GM21447 (cell line): ENCODE data around the gene ACOT7.

Experiments used
- ATAC-seq: cut with Tn5 transposase; IDR thresholded peaks from one replicate; pipeline ENCODE4 v1.9.1; 2021; ENCODE audit not compliant: unreplicated experiment

Gene ACOT7

DNA sequence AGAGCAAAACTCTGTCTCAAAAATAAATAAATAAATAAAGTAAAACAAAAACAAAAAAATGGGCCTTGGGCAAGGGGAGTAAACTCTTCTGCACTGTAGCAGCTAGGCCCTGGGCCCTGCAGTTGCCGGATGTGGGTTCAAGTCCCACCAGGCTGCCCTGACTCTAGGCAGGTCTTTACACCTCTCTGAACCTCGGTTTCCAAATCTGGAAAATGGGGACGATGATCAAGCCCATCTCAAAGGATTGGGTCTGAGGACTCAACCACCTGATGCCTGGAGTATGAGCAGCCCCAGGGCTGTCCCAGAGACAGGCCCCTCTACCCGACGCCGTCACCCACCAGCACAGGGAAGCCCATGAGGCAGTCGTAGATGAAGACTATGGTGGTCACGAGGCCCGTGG lies 140.2 kb downstream of the ACOT7 start:
- no peak for ATAC-seq

DNA sequence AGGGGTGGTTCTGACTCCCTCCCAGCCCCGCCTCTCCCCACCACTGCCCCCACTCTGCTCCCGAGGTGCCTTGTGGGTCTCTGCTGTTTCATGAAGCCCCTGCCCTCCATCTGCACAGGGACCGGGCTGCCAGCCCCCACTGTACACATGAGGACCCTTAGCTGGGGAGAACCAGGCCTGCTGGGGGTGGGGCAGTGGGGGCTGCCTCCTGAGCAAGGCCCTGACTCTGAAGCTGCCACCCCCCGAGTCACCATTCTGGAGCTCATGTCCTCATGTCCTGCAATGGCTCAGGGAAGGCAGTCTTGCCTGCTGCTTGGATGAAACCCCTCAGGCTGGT lies 141.2 kb downstream of the ACOT7 start:
- no peak for ATAC-seq

DNA sequence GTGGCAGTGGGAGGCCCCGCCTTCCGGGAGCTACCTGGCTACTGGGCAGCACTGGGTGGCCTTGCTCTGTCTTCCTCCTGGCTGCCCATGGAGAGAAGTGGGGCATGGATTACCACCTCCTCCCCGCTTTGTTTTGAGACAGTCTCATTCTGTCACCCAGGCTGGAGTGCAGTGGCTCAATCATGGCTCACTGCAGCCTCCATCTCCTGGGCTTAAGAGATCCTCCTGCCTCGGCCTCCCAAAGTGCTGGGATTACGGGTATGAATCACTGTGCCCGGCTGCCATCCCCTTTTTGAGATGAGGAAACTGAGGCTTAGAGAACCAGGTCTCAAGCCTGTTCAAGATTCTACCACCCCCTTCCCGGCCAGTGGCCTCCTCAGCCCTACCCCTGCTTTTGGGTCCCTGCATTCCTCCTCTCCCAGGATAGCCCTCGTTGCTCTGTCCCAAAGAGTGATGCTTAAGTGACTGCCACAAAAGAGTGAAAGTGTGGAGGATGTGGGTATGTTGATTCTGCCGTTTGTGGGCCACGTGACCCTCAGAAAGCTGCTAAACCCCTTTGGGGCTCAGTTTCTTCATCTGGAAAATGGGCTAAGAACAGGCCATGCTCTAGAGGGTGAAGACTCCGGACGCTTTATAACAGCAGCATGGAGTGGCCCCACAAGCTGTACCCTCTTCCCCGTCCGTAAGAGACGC lies 141.7 kb downstream of the ACOT7 start:
- no peak for ATAC-seq

DNA sequence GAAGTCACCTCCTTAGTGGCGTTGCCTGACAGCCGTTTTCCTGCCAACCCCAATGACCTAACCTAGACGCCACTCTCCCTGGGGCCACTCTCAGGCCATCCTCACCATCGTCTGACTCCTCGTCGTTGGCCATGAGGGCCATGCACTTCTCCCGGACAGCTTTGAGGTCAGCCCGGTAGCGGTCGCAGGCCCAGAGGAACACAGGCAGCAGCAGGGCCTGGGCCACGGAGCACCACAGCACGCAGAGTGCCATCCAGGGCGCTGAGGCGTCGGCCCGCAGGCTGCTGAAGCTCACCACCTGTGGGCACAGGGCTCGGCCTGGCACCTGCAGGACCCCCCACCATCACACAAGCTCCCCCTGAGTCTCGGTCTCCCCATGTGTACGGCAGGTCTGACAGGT lies 142.3 kb downstream of the ACOT7 start:
- ATAC-seq, result no peak

DNA sequence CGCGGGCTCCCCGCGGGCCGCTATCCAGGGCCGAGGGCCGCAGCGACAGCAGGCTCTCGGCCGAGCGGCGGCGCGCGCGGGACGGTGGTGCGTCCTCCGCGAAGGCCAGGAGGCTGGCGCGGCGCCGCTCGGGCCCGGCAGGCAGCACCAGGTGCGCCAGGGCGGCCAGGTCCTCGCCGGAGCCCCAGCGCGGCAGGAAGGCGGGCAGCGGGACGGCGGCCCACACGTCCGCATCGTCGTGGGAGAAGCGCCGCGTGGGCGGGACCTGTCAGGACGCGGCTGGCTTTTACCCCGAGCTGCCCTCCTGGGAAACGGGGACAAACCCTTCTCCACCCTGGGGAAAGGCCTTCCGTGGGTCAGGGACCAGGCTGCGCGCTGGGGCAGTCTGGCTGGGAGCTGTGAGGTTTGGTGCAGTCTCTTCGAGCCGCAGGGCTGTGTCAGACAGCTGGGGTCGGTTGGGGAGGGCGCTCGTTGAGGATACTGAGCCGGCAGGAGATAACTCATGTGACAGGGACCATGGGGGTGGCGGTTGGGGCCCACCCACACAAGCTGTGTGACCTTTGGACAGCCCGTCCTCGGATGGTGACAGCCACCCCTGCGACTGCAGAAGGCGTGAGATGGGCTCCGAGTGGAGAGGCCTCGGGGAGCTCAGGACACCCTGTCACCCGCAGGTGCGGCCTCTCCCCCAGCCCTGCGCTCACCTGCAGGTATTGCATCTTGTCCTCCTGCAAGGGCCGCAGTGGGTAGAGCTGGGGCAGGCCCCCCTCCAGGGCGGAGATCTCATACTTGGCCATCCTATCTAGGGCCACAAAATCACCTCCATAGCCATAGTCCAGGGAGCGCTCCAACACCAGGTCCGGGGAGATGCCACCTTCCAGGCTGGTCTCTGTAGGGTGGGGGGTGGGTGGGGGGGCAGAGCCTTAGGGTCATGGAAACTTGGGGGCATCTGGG lies 143.6 kb downstream of the ACOT7 start:
- no peak for ATAC-seq

DNA sequence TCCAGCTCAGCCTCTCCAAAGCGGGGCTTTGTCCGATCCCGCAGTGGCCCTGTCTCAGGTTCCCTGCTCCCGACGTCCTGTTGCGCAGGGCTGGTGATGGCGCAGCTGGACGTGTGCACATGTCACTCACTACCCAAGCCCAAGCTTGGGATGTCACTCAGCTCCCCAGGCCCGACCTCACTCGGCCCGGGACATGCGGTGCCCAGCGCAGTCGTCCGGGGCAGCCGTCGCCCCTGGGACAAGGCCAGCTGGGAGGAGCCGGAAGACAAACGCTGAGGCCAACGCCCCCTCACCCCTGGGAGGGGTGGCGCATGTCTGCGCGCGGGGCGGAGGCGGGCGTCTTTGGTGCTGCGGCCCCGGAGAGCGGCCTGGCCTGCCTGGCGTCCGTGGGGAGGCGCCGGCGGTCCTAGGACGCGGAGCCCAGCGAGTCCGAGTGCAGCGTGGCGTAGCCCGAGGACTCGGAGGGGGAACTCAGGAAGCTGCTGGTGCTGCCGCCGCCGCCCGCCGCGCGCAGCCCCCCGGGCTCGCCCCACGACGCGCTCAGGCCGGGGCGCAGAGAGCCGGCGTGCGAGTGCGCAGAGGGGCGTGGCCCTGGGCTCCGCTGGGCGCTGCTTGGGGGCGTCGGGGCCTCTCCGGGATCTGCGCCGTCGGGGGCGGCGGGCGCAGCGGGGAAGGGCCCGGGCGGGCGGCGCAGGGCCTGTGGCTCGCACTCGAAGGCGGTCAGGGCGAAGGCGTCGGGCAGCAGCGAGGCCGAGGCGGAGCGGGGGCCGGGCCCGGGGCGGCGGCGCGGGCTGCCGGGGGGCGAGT lies 144.4 kb downstream of the ACOT7 start:
- ATAC-seq, result no peak

DNA sequence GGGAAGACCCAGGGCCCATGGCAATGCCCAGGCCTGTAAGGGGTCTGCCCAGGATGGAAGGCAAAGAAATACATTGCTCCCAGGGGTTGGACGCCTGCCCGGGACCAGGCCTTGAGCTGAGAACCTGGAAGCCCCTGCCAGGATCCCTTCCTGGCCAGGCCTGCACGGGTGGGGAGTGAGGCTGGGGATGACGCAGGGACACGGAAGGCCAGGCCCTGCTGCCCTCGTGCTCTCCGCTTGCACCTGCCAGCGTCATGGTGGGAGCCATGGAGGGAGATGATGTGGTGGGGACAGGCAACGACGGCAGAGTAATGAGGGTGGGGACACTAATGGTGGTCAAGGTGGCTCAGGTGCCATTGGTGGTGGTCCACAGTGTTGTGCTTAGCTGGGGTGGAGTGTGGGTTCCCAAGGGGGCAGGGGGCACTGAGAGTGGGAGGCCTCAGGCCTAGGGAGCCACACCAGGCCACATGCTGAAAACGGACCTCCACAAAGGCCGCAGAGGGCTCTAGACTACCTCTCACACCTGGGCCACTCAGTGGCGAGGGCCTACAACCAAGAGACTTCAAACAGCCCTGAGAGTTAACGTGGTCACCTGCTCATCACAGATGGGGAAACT lies 145.3 kb downstream of the ACOT7 start:
- ATAC-seq, result no peak

DNA sequence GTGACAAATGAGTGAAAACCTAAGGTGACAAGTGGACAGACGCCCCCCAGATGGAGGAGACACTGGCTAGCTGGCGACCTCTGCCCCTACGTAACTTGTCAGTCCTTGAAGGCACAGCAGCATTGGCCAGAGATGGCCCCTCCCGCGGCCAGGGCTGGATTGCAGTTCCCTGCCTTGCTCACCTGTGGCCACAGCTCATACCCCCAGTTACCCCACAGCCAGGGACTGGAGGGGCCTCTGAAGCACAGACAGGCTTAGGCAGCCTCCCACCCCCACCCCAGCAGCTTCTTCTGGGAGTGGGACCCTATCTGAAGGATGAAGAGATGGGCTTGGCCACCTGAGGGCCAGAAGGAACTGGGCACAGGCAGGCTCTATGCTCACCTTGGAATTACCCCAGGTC lies 145.9 kb downstream of the ACOT7 start:
- ATAC-seq, result no peak

DNA sequence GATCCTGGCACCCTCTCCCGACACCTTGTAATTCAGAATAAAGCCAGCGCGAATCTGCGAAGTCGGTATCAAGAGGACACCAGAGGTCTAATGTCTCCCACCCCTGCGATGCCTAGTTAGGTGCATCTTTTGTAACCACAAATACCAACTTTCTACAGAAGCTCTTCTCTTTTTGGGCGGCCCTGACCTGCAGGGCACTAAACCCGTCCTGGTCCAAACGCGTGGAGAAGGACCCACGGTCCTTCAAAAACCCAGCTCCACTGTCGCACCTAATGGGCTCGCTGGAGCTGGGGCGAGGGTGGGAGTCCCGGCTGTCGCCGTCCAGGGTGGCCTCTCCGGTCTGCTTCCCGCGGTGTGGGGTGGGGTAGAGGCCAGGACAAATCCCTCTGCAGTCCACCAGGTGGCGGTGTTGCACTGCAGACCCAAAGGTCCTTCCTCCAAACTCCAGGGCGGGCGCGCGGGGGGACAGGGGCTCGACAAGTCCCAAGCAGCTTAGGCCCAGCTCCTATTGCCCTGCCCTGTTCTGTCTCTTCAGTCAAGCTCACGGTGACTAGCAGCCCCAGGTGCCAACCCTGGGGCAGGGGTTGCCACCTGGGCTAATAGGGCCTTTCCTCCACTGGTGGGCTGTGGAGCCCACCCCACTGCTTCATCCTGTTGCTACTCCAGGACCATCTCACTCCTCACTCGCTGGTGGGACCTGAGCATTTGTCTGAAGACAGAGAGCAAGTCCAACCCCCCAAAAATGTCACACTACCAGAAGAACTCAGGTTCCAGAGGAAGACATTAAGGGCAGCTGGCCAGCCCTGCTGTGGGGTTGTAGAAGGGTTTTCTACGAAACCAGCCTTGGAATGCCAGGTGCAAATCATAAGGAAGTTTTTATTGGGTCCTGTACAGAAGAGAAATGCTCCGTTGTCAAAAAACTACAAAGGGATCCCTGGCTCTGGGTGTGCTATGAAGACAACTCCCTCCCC lies 146.8 kb downstream of the ACOT7 start:
- ATAC-seq, result no peak

DNA sequence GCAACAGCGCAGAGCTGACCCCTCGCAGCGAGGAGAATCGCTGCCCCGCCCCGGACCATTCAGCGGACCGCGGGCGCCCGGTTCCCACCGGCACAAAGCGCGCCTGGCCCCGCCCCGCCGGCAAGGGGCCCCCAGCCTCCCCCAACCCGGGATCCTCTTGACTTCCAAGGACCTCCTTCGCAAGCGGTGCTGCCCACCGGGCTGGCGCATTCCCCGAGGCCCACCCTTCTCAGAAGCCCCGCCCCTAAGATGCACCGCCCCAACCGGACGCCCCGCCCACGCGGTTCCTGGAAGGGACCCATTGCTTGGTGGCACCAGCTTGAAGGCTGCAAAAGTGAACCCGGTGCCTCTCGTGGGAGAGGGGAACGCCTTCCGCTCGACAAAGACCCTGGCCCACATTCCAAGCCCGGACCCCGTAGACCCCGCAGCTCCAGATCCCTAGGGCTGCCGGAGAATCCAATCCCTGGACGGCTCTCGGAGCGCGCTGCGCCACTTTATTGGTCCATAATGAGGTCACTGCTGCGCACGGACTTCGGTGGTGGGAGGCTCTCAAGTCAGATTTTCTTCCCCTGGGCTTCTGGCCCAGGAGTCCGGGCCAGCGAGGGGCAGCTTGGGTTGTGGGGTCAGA lies 147.6 kb downstream of the ACOT7 start:
- ATAC-seq, result no peak

DNA sequence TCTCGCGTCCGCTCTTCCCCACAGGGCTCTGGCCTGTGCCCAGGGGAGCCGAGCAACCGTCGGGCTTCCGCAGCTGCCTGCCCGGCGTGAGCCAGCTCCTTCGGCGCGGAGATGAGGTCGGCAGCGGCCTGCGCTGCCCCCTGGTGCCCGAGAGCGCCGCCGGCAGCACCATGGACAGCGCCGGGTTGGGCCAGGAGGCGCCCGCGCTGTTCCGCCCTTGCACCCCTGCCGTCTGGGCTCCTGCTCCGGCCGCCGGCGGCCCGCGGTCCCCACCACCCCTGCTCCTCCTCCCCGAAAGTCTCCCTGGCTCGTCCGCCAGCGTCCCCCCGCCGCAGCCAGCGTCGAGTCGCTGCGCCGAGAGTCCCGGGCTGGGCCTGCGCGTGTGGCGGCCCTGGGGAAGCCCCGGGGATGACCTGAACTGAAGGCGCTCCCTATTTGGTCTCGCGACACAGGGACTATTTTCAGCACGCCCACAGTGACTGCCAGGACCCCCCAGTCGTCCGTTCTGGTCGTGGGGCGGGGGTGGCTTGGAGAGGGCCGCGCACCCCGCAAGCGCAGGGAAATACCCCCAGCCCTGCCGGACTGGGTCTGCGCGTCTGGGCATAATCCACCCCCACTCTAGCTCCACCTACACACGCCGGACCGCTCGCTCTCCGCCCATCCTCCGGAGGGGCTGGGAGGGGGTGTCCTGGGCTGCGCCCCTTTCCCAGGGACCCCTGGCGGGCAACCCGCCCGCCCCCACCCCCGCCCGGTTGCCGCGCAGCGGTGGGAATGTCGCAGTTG lies 148.3 kb downstream of the ACOT7 start:
- no peak for ATAC-seq

DNA sequence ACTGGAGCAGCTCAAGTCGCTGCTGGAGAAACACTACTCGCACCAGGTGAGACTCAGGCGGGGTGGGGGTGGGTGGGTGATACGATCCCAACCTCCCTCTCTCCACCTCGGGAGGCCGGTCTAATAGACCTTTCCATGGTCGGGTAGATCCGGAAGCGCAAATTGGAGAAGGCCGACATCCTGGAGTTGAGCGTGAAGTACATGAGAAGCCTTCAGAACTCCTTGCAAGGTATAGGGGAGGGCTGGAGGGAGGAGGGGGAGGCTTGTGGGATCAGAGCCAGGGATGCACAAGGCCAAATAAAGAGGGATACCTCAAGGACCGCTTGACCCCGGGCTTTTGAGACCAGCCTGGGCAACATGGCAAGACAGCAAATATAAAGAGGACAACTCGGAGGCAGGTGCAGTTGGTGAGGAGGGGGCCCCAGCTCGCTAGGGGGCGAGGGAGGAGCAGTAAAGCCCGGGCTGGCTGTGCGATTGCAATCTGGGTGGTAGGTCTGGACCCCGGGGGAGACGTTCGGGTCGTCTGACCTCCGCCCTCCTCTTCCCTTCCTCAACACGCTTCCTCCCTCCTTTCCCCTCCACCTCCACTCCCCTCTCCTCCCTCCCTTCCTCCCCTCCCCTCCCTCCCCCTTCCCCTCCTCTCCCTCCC lies 149.0 kb downstream of the ACOT7 start:
- no peak for ATAC-seq

DNA sequence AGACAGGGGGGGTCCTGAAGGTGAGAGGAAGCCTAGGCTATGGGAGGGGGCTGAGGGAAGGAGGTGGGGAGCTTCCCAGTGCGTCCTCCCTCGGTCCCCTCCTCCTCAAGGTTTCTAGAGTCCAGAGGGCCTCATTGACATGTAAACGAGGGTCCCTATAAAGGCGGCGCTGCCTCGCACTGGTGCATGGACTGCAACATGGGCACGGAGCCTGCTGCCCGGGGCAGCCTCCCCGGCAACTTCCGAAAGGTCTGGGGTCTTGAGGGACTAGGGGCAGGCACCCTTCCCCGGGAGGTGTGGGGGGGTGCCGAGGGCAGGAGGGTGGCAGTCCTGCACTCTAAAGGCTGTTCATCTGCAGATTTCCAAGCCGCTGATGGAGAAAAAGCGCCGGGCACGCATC lies 149.6 kb downstream of the ACOT7 start, which contains the start of gene HES3:
Gene HES3 (plus strand): TSS at position 187 of the 400 bp plus-strand sequence. CDS start 187 bp downstream, at position 374.
- ATAC-seq, result no peak

DNA sequence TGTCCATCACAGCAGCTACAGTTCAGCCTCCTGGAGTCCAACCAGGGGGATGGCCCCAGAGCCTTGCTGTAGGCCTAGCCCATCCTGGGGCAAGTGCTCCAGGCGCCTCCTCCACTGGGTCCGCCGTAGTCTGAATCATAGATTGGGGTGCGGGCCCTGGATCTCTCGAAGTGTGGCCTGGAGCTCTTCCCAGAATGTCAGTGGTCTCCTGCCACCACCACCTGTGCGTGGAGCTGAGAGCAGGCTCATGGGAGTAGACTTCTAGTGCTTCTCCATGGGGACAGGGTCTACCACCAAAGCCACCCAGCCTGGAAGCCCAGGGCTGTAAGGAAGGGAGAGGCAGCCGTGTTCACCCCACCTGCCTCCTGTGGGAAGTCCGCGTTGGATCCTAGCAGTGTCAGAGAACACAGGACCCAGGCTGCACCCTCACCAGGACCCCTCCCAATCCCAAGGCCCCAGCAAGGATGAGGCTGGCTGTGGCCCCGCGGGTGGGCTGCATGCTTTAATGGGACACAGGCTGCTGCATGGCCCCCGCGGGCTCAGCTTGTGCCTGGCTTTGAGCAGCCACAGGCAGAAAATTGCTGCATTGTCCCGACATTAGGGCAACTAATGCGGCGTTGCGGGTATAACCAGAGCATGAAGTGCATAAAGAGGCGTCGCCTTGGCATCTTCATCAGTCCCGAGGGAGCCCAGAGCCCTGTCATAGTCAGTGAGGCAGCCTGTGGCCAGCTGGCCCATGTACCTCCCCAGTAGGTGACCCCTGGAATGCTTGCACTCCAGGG lies 150.3 kb downstream of the ACOT7 start:
- ATAC-seq, result no peak

DNA sequence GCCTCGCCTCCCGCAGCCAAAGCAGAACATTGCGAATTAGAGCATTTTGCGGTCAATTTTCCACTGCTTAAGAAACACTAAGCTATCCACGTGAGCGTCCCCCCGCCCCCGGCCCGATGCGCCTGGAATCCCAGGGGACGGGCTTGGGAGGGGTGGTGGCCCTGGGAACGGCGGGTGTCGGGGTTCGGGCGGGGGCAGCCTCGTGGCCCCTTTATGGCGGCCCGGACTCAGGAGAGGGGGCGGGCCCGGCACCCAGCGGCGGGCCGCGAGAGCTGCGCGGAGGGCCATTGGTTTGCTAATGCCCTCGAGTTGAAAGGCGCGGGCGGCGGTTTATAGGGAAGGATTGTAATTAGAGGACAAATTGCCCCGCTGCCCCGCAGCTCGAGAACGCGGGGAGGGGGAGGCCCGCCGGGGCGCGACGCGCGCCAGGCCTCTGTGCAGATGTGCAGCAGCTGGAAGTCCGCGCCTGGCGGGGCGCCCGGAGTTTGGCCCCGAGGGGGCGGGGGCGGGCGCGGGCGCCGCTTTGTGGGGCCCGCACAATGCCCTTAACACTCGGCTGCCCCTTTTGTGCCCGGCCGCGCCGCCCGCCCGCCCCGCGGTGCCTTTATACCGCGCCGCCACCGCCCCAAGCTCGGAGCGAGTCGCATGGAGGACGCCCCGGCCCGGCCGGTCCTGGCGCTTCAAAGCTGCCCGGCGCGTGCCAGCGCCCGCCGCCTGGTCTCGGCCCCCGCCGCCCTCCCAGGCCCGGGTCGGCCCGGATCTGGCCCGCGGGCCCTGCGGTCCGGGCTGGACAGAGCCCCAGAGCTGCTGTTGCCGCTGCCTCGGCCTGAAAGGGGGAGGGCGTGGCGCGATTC lies 151.5 kb downstream of the ACOT7 start:
- no peak for ATAC-seq

DNA sequence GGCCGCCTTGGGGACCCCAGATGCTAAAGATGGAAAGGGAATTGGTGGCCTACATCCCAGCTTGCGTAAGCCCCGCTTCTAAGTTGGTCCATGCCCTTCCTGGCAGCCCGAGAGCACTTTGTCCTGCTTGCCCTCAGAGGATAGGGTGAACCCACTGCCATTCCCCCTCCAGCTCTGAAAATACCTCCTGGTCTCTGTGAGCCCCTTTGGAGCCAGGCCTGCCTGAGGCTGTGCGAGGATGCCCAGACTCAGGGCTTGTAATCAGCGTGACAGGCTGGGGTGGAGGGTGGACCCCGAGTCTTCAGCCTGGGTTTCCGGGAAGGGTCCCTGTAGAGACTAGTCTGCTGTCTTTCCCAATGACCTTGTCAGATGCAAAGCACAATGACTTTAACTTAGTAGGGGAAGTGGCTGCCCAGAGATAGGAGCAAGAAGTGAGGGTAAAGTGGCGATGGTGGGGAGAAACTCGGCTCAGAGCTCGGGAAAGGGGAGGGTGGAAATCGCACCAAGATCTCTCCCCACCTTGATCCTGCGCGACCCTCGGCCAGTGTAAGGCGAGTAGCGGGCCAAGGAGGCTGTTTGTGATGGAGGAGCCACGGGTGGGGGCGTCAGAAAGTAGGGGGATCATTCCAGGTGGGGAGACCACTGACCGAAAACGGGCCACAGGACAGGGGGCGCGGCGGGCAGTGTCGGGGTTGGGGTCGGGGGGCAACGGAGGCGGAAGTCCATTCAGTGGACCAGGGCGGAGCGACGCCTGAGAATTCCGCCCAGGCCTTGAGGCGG lies 152.3 kb downstream of the ACOT7 start:
- no peak for ATAC-seq
